Measurements from ENCODE around the gene AFTPH. TPM values are rescaled to one million over a fixed set of nuclear protein-coding genes. Genes with fewer than 3 reads are reported as not detected.

The AFTPH gene
- total RNA-seq, 2 donors from 2014 or later = 47.1 to 48.2 TPM

- Mint-ChIP-seq H3K9me3 (no peaks in the 10 kb centered on the region), H3K36me3 (ENCODE audit: insufficient read depth in 2 of 2) (no peaks in the 10 kb centered on the region), H3K27me3 (ENCODE audit: low read depth) (no peaks in the 10 kb centered on the region), H3K4me3 (no peak overlapping the region), H3K4me1 (ENCODE audit: low read depth) (no peaks in the 10 kb centered on the region), H3K27ac (no peak overlapping the region)
- no peak for DNase-seq
- ATAC-seq (replicated peaks in 1 of 2) = no peak
Measured at GRCh38 chr2:64620661-64621060, 96.5 kb downstream of the AFTPH start.

- no peaks in the 10 kb centered on the region for H3K4me1 Mint-ChIP-seq (ENCODE audit: low read depth)
- no peak overlapping the region for H3K27ac Mint-ChIP-seq
- no peak overlapping the region for H3K4me3 Mint-ChIP-seq
- H3K27me3 Mint-ChIP-seq (ENCODE audit: low read depth) = no peaks in the 10 kb centered on the region
- no peaks in the 10 kb centered on the region for H3K36me3 Mint-ChIP-seq (ENCODE audit: insufficient read depth in 2 of 2)
- H3K9me3 Mint-ChIP-seq = no peaks in the 10 kb centered on the region
- ATAC-seq (replicated peaks in 1 of 2) = peak in 1 of 2 donors; percentile 19
- no peak for DNase-seq
Measured at GRCh38 chr2:64622443-64623241, 98.5 kb downstream of the AFTPH start.

- Mint-ChIP-seq H3K36me3 (ENCODE audit: insufficient read depth in 2 of 2) (no peaks in the 10 kb centered on the region), H3K9me3 (no peaks in the 10 kb centered on the region), H3K4me3 (no peak overlapping the region), H3K27ac (no peak overlapping the region), H3K4me1 (ENCODE audit: low read depth) (no peaks in the 10 kb centered on the region), H3K27me3 (ENCODE audit: low read depth) (no peaks in the 10 kb centered on the region)
- DNase-seq = no peak
- ATAC-seq (replicated peaks in 1 of 2) = no peak
Measured at GRCh38 chr2:64623242-64623850, 99.2 kb downstream of the AFTPH start.

GRCh38 chr2:64624108-64624610 lies 100.0 kb downstream of the AFTPH start:
- H3K9me3 Mint-ChIP-seq = no peaks in the 10 kb centered on the region
- H3K27ac Mint-ChIP-seq = no peak overlapping the region
- H3K4me1 Mint-ChIP-seq (ENCODE audit: low read depth) = no peaks in the 10 kb centered on the region
- no peak overlapping the region for H3K4me3 Mint-ChIP-seq
- DNase-seq (no peak), ATAC-seq (replicated peaks in 1 of 2) (no peak)
- no peaks in the 10 kb centered on the region for H3K27me3 Mint-ChIP-seq (ENCODE audit: low read depth)
- no peaks in the 10 kb centered on the region for H3K36me3 Mint-ChIP-seq (ENCODE audit: insufficient read depth in 2 of 2)

GRCh38 chr2:64624862-64625261 lies 100.7 kb downstream of the AFTPH start:
- H3K9me3 Mint-ChIP-seq = no peaks in the 10 kb centered on the region
- no peak for ATAC-seq (replicated peaks in 1 of 2)
- H3K27me3 Mint-ChIP-seq (ENCODE audit: low read depth) = no peaks in the 10 kb centered on the region
- H3K36me3 Mint-ChIP-seq (ENCODE audit: insufficient read depth in 2 of 2) = no peaks in the 10 kb centered on the region
- H3K27ac Mint-ChIP-seq = no peak overlapping the region
- H3K4me3 Mint-ChIP-seq = no peak overlapping the region
- H3K4me1 Mint-ChIP-seq (ENCODE audit: low read depth) = no peaks in the 10 kb centered on the region
- DNase-seq = no peak

DNA sequence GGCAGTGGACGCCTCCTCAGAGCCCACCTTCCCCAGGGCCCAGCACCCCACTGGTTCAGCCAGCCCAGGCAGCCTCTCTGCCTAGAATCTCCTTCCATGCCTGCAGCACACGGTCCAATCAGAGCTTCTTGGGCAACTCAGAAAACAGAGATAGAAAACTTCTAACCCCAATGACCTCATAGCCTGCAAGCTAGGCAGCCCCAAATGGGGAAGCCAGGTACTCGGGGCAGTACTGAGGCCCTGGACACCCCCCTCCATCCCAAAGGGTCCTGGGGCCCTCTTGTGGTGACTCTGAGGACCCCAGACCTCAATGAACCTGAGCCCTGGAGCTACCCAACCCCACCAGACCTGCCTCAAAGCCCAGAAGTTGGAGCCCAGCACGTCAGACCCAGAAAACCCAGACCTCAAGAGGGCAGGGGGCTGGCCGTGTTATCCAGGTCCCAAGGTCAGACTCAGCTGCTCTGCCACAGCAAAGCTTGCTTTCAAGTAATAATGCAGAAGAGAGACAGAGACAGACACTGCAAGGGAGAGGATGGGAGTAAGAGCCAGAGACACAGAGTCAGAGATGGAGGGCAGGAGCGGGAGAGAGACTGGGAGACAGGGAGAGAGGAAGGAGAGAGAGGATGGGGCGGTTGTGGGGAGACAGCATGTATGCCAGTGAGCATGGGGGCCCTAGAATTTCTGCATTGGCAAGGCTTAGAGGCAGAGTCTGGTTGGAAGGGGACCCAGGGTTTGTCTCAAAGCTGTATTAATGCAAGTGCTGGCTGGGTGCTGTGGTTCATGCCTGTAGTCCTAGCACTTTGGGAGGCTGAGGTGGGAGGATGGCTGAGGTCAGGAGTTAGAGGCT lies 101.4 kb downstream of the AFTPH start:
- ATAC-seq (replicated peaks in 1 of 2) = peak; percentile 52 to 57
- DNase-seq = no peak
- Mint-ChIP-seq H3K27me3 (ENCODE audit: low read depth) (no peaks in the 10 kb centered on the region), H3K36me3 (ENCODE audit: insufficient read depth in 2 of 2) (no peaks in the 10 kb centered on the region), H3K4me1 (ENCODE audit: low read depth) (no peaks in the 10 kb centered on the region), H3K4me3 (no peak overlapping the region), H3K27ac (no peak overlapping the region), H3K9me3 (no peaks in the 10 kb centered on the region)

GRCh38 chr2:64626146-64626809 lies 102.2 kb downstream of the AFTPH start:
- no peak for DNase-seq
- H3K9me3 Mint-ChIP-seq = no peaks in the 10 kb centered on the region
- no peaks in the 10 kb centered on the region for H3K36me3 Mint-ChIP-seq (ENCODE audit: insufficient read depth in 2 of 2)
- no peaks in the 10 kb centered on the region for H3K27me3 Mint-ChIP-seq (ENCODE audit: low read depth)
- H3K4me3 Mint-ChIP-seq = no peak overlapping the region
- ATAC-seq (replicated peaks in 1 of 2) = no peak
- no peak overlapping the region for H3K27ac Mint-ChIP-seq
- H3K4me1 Mint-ChIP-seq (ENCODE audit: low read depth) = no peaks in the 10 kb centered on the region

- no peaks in the 10 kb centered on the region for H3K27me3 Mint-ChIP-seq (ENCODE audit: low read depth)
- DNase-seq (no peak), ATAC-seq (replicated peaks in 1 of 2) (no peak)
- H3K36me3 Mint-ChIP-seq (ENCODE audit: insufficient read depth in 2 of 2) = no peaks in the 10 kb centered on the region
- H3K4me1 Mint-ChIP-seq (ENCODE audit: low read depth) = no peaks in the 10 kb centered on the region
- no peak overlapping the region for H3K27ac Mint-ChIP-seq
- no peak overlapping the region for H3K4me3 Mint-ChIP-seq
- no peaks in the 10 kb centered on the region for H3K9me3 Mint-ChIP-seq
Measured at GRCh38 chr2:64626963-64627760, 103.0 kb downstream of the AFTPH start.

GRCh38 chr2:64627860-64628841 lies 104.0 kb downstream of the AFTPH start:
- H3K4me1 Mint-ChIP-seq (ENCODE audit: low read depth) = no peaks in the 10 kb centered on the region
- no peak overlapping the region for H3K27ac Mint-ChIP-seq
- H3K27me3 Mint-ChIP-seq (ENCODE audit: low read depth) = no peaks in the 10 kb centered on the region
- H3K9me3 Mint-ChIP-seq = no peaks in the 10 kb centered on the region
- ATAC-seq (replicated peaks in 1 of 2) (no peak), DNase-seq (no peak)
- no peaks in the 10 kb centered on the region for H3K36me3 Mint-ChIP-seq (ENCODE audit: insufficient read depth in 2 of 2)
- no peak overlapping the region for H3K4me3 Mint-ChIP-seq

GRCh38 chr2:64629329-64629781 lies 105.2 kb downstream of the AFTPH start:
- Mint-ChIP-seq H3K27me3 (ENCODE audit: low read depth) (no peaks in the 10 kb centered on the region), H3K9me3 (no peaks in the 10 kb centered on the region), H3K27ac (no peak overlapping the region), H3K4me3 (no peak overlapping the region), H3K4me1 (ENCODE audit: low read depth) (no peaks in the 10 kb centered on the region), H3K36me3 (ENCODE audit: insufficient read depth in 2 of 2) (peaks cover 1 to 3% of the 10 kb centered on the region in 2 donors)
- DNase-seq (no peak), ATAC-seq (replicated peaks in 1 of 2) (no peak)

- H3K27ac Mint-ChIP-seq = no peak overlapping the region
- ATAC-seq (replicated peaks in 1 of 2) = no peak
- no peak for DNase-seq
- H3K4me1 Mint-ChIP-seq (ENCODE audit: low read depth) = no peaks in the 10 kb centered on the region
- H3K9me3 Mint-ChIP-seq = no peaks in the 10 kb centered on the region
- no peak overlapping the region for H3K4me3 Mint-ChIP-seq
- H3K27me3 Mint-ChIP-seq (ENCODE audit: low read depth) = no peaks in the 10 kb centered on the region
- peaks cover 1 to 3% of the 10 kb centered on the region in 2 donors for H3K36me3 Mint-ChIP-seq (ENCODE audit: insufficient read depth in 2 of 2)
Measured at GRCh38 chr2:64629875-64630274, 105.7 kb downstream of the AFTPH start.

Data from activated T-cell treated with anti-CD3 and anti-CD28 coated beads, Interleukin-2, amount 50 U/mL, for 72 hours (primary cell).